K562 (cell line): Measurements from ENCODE around the gene C20orf96. TPM values are rescaled to one million over a fixed set of nuclear protein-coding genes. Genes with fewer than 3 reads are reported as not detected.

Experiments
- CBFB ChIP-seq: sonication (generic); formaldehyde crosslinking; IDR thresholded peaks from 2 replicates; pipeline ENCODE4 v1.4.0; 2020; ENCODE audit warnings: mild to moderate bottlenecking, missing genetic modification reagents
- CGGBP1 ChIP-seq: fragments of 250-450 bp; sonication (Bioruptor Pico); IDR thresholded peaks from 2 replicates; pipeline ENCODE4 v1.9.0; 2021; ENCODE audit warnings: mild to moderate bottlenecking
- CLOCK ChIP-seq: fragments of 250-450 bp; sonication (Bioruptor Pico); IDR thresholded peaks from 2 replicates; pipeline ENCODE4 v1.4.0; 2020; ENCODE audit warnings: mild to moderate bottlenecking, moderate library complexity, borderline replicate concordance
- E2F3 ChIP-seq: fragments of 250-450 bp; sonication (Bioruptor Pico); IDR thresholded peaks from 2 replicates; pipeline ENCODE4 v1.4.0; 2020; ENCODE audit warnings: mild to moderate bottlenecking
- HDAC1 ChIP-seq, 2 experiments: fragments of 450-650 bp; IDR thresholded peaks; 2 replicates each; pipeline ENCODE4 v1.6.1; 2016 to 2017; ENCODE audit warnings: inconsistent platforms in 1 of 2, mild to moderate bottlenecking in 1 of 2, moderate library complexity in 1 of 2
- MCM3 ChIP-seq: fragments of 450-650 bp; IDR thresholded peaks from 2 replicates; pipeline ENCODE4 v1.6.1; 2016
- NR2F6 ChIP-seq: fragments of 450-650 bp; formaldehyde crosslinking; IDR thresholded peaks from 2 replicates; pipeline ENCODE4 v1.4.0; 2020; ENCODE audit warnings: mild to moderate bottlenecking
- ZBED1 ChIP-seq: IDR thresholded peaks from 2 replicates; pipeline ENCODE4 v1.6.1; 2014
- ZFP30 ChIP-seq: fragments of 250-450 bp; sonication (Bioruptor Pico); IDR thresholded peaks from 2 replicates; pipeline ENCODE4 v1.8.0; 2022; ENCODE audit warnings: moderate library complexity, mild to moderate bottlenecking, inconsistent platforms, borderline replicate concordance
- ZNF174 ChIP-seq: fragments of 250-450 bp; sonication (Bioruptor Pico); IDR thresholded peaks from 2 replicates; pipeline ENCODE4 v1.4.0; 2020; ENCODE audit warnings: mild to moderate bottlenecking
- ZNF263 ChIP-seq: sonication (generic); formaldehyde crosslinking; IDR thresholded peaks from 2 replicates; pipeline ENCODE4 v1.8.0; 2022; ENCODE audit warnings: mild to moderate bottlenecking, missing genetic modification reagents, borderline replicate concordance
- ZNF347 ChIP-seq: fragments of 450-650 bp; formaldehyde crosslinking; IDR thresholded peaks from 2 replicates; pipeline ENCODE4 v1.4.0; 2020; ENCODE audit warnings: low read depth, mild to moderate bottlenecking, moderate library complexity
- ZNF586 ChIP-seq: fragments of 450-650 bp; formaldehyde crosslinking; conservative IDR thresholded peaks from 2 replicates; pipeline ENCODE4 v1.4.0; 2020; ENCODE audit warnings: mild to moderate bottlenecking, moderate library complexity
- ZNF77 ChIP-seq: fragments of 250-450 bp; sonication (Bioruptor Pico); IDR thresholded peaks from 2 replicates; pipeline ENCODE4 v1.5.0; 2020
- ZSCAN32 ChIP-seq: fragments of 450-650 bp; formaldehyde crosslinking; IDR thresholded peaks from 2 replicates; pipeline ENCODE4 v1.4.0; 2020; ENCODE audit warnings: mild to moderate bottlenecking, moderate library complexity
- polyA plus RNA-seq, 8 experiments: library from polyadenylated mRNA; depleted of rRNA in 4 of 8; stranded (reverse) in 5 of 8; unstranded in 3 of 8; fragments of >200 nt; fragmentation: Nextera tagmentation in 2 of 8; fragmentation: Illumina TruSeq in 1 of 8; extraction: Ambion mirVana in 2 of 8; extraction: Trizol in 1 of 8; gene quantifications; 2 replicates each; pipeline versions ENCODE4 v1.2.1 to v1.2.3, GENCODE V29; 2011 to 2014; ENCODE audit warnings: inconsistent platforms in 1 of 8, missing spikeins in 1 of 8
- total RNA-seq, 7 experiments: library from RNA; depleted of rRNA in 6 of 7; stranded (reverse); fragments of >200 nt in 6 of 7; fragmentation: Illumina TruSeq in 2 of 7; extraction: Trizol in 2 of 7; gene quantifications; 2 replicates each; pipeline versions ENCODE4 v1.2.1 to v1.2.3, GENCODE V29; 2011 to 2021; ENCODE audit warnings: low replicate concordance in 1 of 7
- TF ChIP-seq, protein P1 (sequence below): sonication (generic); formaldehyde crosslinking; IDR thresholded peaks from 2 replicates; pipeline ENCODE4 v1.8.1; 2023; ENCODE audit warnings: mild to moderate bottlenecking, missing genetic modification reagents
- TF ChIP-seq, protein P2 (sequence below): fragments of 250-450 bp; sonication (Bioruptor Pico); IDR thresholded peaks from 2 replicates; pipeline ENCODE4 v1.5.0; 2020; ENCODE audit warnings: mild to moderate bottlenecking, borderline replicate concordance
- TF ChIP-seq, protein P3 (sequence below): fragments of 450-650 bp; IDR thresholded peaks from 2 replicates; pipeline ENCODE4 v1.6.1; 2016; ENCODE audit warnings: borderline replicate concordance

The C20orf96 gene
- total and polyA plus RNA-seq, 9 of the 15 experiments (the other 6 are each of a cell fraction or from before 2014, with no cell fraction given) = 1.7 to 11.7 (median 4.2) TPM

GRCh38 chr20:290084-290831 lies at the start of gene C20orf96 (continued):
- TF ChIP-seq, protein P1, sequence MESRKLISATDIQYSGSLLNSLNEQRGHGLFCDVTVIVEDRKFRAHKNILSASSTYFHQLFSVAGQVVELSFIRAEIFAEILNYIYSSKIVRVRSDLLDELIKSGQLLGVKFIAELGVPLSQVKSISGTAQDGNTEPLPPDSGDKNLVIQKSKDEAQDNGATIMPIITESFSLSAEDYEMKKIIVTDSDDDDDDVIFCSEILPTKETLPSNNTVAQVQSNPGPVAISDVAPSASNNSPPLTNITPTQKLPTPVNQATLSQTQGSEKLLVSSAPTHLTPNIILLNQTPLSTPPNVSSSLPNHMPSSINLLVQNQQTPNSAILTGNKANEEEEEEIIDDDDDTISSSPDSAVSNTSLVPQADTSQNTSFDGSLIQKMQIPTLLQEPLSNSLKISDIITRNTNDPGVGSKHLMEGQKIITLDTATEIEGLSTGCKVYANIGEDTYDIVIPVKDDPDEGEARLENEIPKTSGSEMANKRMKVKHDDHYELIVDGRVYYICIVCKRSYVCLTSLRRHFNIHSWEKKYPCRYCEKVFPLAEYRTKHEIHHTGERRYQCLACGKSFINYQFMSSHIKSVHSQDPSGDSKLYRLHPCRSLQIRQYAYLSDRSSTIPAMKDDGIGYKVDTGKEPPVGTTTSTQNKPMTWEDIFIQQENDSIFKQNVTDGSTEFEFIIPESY (CRISPR knock-in tag) = peak; percentile 28; the same call in 1 of the 2 replicates
- TF ChIP-seq, protein P2, sequence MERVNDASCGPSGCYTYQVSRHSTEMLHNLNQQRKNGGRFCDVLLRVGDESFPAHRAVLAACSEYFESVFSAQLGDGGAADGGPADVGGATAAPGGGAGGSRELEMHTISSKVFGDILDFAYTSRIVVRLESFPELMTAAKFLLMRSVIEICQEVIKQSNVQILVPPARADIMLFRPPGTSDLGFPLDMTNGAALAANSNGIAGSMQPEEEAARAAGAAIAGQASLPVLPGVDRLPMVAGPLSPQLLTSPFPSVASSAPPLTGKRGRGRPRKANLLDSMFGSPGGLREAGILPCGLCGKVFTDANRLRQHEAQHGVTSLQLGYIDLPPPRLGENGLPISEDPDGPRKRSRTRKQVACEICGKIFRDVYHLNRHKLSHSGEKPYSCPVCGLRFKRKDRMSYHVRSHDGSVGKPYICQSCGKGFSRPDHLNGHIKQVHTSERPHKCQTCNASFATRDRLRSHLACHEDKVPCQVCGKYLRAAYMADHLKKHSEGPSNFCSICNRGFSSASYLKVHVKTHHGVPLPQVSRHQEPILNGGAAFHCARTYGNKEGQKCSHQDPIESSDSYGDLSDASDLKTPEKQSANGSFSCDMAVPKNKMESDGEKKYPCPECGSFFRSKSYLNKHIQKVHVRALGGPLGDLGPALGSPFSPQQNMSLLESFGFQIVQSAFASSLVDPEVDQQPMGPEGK (CRISPR knock-in tag) = no peak
- no peak for TF ChIP-seq ZNF347
- peak in 1 of 2 experiments; percentile 47; a peak in 1 of 4 replicates for TF ChIP-seq HDAC1 (IDR thresholded peaks at IDR 0.05)
- TF ChIP-seq ZBED1 = 0 out of 2 replicates have a peak, but pooled peaks have one; percentile 36
- no peak for TF ChIP-seq ZNF77
- no peak for TF ChIP-seq CBFB (CRISPR knock-in tag)
- no peak for TF ChIP-seq ZNF263
- no peak for TF ChIP-seq ZFP30 (CRISPR knock-in tag)
- TF ChIP-seq ZNF586 (CRISPR knock-in tag) = no peak
- no peak for TF ChIP-seq ZSCAN32 (CRISPR knock-in tag)
- TF ChIP-seq ZNF174 (CRISPR knock-in tag) = no peak
- no peak for TF ChIP-seq CGGBP1 (CRISPR knock-in tag)
- no peak for TF ChIP-seq MCM3
- TF ChIP-seq, protein P3, sequence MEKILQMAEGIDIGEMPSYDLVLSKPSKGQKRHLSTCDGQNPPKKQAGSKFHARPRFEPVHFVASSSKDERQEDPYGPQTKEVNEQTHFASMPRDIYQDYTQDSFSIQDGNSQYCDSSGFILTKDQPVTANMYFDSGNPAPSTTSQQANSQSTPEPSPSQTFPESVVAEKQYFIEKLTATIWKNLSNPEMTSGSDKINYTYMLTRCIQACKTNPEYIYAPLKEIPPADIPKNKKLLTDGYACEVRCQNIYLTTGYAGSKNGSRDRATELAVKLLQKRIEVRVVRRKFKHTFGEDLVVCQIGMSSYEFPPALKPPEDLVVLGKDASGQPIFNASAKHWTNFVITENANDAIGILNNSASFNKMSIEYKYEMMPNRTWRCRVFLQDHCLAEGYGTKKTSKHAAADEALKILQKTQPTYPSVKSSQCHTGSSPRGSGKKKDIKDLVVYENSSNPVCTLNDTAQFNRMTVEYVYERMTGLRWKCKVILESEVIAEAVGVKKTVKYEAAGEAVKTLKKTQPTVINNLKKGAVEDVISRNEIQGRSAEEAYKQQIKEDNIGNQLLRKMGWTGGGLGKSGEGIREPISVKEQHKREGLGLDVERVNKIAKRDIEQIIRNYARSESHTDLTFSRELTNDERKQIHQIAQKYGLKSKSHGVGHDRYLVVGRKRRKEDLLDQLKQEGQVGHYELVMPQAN = no peak; the same call in 1 of the 2 replicates
- no peak for TF ChIP-seq NR2F6 (CRISPR knock-in tag)
- TF ChIP-seq CLOCK (CRISPR knock-in tag) = no peak
- TF ChIP-seq E2F3 (CRISPR knock-in tag) = no peak
